Measurements from ENCODE around the gene COX17. TPM values are rescaled to one million over a fixed set of nuclear protein-coding genes. Genes with fewer than 3 reads are reported as not detected.

Gene COX17
- polyA plus RNA-seq, 3 donors = 23.0 to 83.6 (median 81.6) TPM

DNA sequence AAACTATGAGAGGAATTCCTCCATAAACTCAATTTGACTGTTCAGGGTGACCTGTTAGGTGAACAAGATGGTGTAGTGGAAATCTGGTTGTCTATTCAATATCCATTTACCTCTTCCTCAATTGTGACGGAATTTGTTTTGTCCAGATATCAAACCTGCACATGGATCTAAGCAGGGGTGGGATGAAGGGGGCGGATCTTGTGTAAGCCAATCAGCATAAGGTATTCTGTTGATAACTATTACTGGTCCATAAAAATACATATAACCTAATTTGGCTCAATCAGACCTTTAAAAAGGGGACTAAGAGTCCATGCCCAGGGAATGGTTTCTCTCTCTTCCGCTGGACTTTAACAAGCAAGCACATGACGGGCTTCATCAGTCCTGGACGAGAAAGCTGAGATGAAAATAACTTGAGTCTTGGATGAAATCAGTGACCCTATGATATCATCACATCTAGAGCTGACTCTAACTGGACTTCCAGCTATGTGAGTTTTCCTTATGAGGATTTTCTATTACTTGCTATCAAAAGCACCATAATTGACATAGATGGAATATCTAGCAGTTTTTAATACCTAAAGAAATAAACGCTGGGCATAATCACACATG, 11.1 kb downstream of the COX17 start:
- Histone ChIP-seq H3K36me3 (replicated peaks in 1 of 2; ENCODE audit: control insufficient read depth in 1 of 2, insufficient read depth in 2 of 2, low read length in 2 of 2) (peaks cover 35 to 45% of the 10 kb centered on the region in 2 donors), H2AFZ (ENCODE audit: insufficient read depth, low read depth, low read length, poor library complexity, severe bottlenecking) (no peak overlapping the region), H3K9me3 (replicated peaks in 1 of 2; ENCODE audit: control insufficient read depth in 1 of 2, insufficient read depth in 1 of 2, low read length in 2 of 2) (no peaks in the 10 kb centered on the region), H3K27ac (ENCODE audit: low read depth in 1 of 2, low read length in 2 of 2) (no peak overlapping the region), H3K4me3 (replicated peaks in 1 of 3; ENCODE audit: low read depth in 2 of 3, low read length in 3 of 3) (no peak overlapping the region), H3K79me2 (ENCODE audit: insufficient read depth, low read length) (no peaks in the 10 kb centered on the region), H3K4me2 (replicated peaks; ENCODE audit: extremely low read depth, low read length, poor library complexity, severe bottlenecking) (no peak overlapping the region), H3K9ac (ENCODE audit: insufficient read depth, low read length, poor library complexity, severe bottlenecking) (no peak overlapping the region), H4K20me1 (ENCODE audit: insufficient read depth, low read length) (no peaks in the 10 kb centered on the region), H3K4me1 (ENCODE audit: control insufficient read depth in 1 of 2, insufficient read depth in 2 of 2, low read length in 2 of 2) (peaks cover 3 to 9% of the 10 kb centered on the region in 2 donors), H3K27me3 (ENCODE audit: control insufficient read depth in 2 of 2, insufficient read depth in 2 of 2, low read length in 2 of 2) (no peaks in the 10 kb centered on the region)
- no CpG with 5 or more reads among the region's 6 CpGs for WGBS (ENCODE audit: insufficient coverage)
- peaks cover 36 to 40% of the 10 kb centered on the region in 2 donors for H3K36me3 Mint-ChIP-seq
- no peak for DNase-seq
- H3K9me3 Mint-ChIP-seq = no peaks in the 10 kb centered on the region
- no peak overlapping the region for H3K4me3 Mint-ChIP-seq
- peaks cover 10% of the 10 kb centered on the region for H3K4me1 Mint-ChIP-seq
- peak overlapping the region in 1 of 7 donors; percentile 45 for H3K27ac Mint-ChIP-seq
- TF ChIP-seq, protein P1, sequence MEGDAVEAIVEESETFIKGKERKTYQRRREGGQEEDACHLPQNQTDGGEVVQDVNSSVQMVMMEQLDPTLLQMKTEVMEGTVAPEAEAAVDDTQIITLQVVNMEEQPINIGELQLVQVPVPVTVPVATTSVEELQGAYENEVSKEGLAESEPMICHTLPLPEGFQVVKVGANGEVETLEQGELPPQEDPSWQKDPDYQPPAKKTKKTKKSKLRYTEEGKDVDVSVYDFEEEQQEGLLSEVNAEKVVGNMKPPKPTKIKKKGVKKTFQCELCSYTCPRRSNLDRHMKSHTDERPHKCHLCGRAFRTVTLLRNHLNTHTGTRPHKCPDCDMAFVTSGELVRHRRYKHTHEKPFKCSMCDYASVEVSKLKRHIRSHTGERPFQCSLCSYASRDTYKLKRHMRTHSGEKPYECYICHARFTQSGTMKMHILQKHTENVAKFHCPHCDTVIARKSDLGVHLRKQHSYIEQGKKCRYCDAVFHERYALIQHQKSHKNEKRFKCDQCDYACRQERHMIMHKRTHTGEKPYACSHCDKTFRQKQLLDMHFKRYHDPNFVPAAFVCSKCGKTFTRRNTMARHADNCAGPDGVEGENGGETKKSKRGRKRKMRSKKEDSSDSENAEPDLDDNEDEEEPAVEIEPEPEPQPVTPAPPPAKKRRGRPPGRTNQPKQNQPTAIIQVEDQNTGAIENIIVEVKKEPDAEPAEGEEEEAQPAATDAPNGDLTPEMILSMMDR (IDR thresholded peaks at IDR 0.05) = no peak
- peaks cover 0 to 2% (median 0%) of the 10 kb centered on the region in 3 donors for H3K27me3 Mint-ChIP-seq (ENCODE audit: low read depth in 3 of 3)
- intact Hi-C loops (cut with micrococcal nuclease) = no loop called here

DNA sequence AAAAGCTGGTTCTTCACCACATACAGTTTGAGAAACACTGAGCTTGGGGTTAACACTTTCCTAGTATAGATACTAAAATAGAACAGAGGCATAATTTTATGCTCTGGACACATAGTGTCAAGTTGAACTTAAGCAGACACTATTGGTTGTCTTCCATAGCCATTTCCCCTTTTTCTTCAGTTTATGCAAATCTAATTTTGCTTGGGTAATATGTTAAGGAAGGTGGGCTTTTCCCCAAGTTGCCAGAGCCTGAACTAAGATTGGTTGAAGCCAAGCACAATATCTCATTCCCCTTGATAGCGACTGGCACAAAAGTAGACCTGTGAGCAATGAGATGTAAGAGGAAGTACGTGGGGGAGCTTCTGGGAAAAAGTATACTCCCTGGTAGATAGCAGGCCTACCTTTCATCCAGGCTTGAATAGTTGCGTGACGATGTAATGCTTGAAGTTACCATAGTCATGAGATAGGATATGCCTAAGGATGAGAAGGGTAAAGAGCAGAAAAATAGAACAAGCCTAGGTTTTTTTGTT, 12.3 kb downstream of the COX17 start:
- H3K4me3 ChIP-seq (replicated peaks in 1 of 3; ENCODE audit: low read depth in 2 of 3, low read length in 3 of 3) = no peak overlapping the region
- H3K27me3 ChIP-seq (ENCODE audit: control insufficient read depth in 2 of 2, insufficient read depth in 2 of 2, low read length in 2 of 2) = no peaks in the 10 kb centered on the region
- no peak overlapping the region for H3K9ac ChIP-seq (ENCODE audit: insufficient read depth, low read length, poor library complexity, severe bottlenecking)
- TF ChIP-seq, protein P1 (IDR thresholded peaks at IDR 0.05) = no peak
- H4K20me1 ChIP-seq (ENCODE audit: insufficient read depth, low read length) = no peaks in the 10 kb centered on the region
- intact Hi-C loops (cut with micrococcal nuclease) = no loop called here
- 100% methylated on average over 2 of the region's 4 CpGs for WGBS (ENCODE audit: insufficient coverage)
- DNase-seq = peak; percentile 18 to 77 (median 36)
- no peaks in the 10 kb centered on the region for H3K79me2 ChIP-seq (ENCODE audit: insufficient read depth, low read length)
- H2AFZ ChIP-seq (ENCODE audit: insufficient read depth, low read depth, low read length, poor library complexity, severe bottlenecking) = peak overlapping the region; percentile 6
- H3K4me1 Mint-ChIP-seq = peaks cover 12% of the 10 kb centered on the region
- H3K27ac Mint-ChIP-seq = peak overlapping the region in 5 of 7 donors; percentile 38 to 73 (median 58)
- H3K36me3 ChIP-seq (replicated peaks in 1 of 2; ENCODE audit: control insufficient read depth in 1 of 2, insufficient read depth in 2 of 2, low read length in 2 of 2) = peaks cover 24 to 34% of the 10 kb centered on the region in 2 donors
- H3K4me1 ChIP-seq (ENCODE audit: control insufficient read depth in 1 of 2, insufficient read depth in 2 of 2, low read length in 2 of 2) = peaks cover 5 to 11% of the 10 kb centered on the region in 2 donors
- H3K4me3 Mint-ChIP-seq = no peak overlapping the region
- H3K9me3 ChIP-seq (replicated peaks in 1 of 2; ENCODE audit: control insufficient read depth in 1 of 2, insufficient read depth in 1 of 2, low read length in 2 of 2) = no peaks in the 10 kb centered on the region
- H3K36me3 Mint-ChIP-seq = peaks cover 25 to 31% of the 10 kb centered on the region in 2 donors
- peak overlapping the region in 1 of 2 donors; percentile 17 for H3K27ac ChIP-seq (ENCODE audit: low read depth in 1 of 2, low read length in 2 of 2)
- H3K4me2 ChIP-seq (replicated peaks; ENCODE audit: extremely low read depth, low read length, poor library complexity, severe bottlenecking) = no peak overlapping the region
- peaks cover 0 to 2% (median 0%) of the 10 kb centered on the region in 3 donors for H3K27me3 Mint-ChIP-seq (ENCODE audit: low read depth in 3 of 3)
- no peaks in the 10 kb centered on the region for H3K9me3 Mint-ChIP-seq
